Suppressor macrophage (primary cell): ENCODE results near the gene C1orf116.

Experiments used
- DNase-seq, 4 experiments: peaks; one replicate each; pipeline ENCODE4 v3.0.0-alpha.2; 2020 to 2022
- total RNA-seq, 17 experiments: gene quantifications; one replicate each; lab custom pipeline; 2026; ENCODE audit warnings: mixed read lengths in 6 of 17, inconsistent platforms in 3 of 17; lab: John Stamatoyannopoulos, UW

The C1orf116 gene
- total RNA-seq = 0 to 3.3 (median 0) reads per million in 17 experiments

GRCh38 chr1:207032528-207033017 is at the start of gene C1orf116:
Gene C1orf116 (minus strand): TSS chr1:207032756. CDS start chr1:207027598, 5,158 bp downstream.
- DNase-seq = no peak

- DNase-seq = no peak
Observed at GRCh38 chr1:207081806-207082205, 49.2 kb upstream of the C1orf116 start.

- no peak for DNase-seq
Observed at GRCh38 chr1:207081088-207081487, 48.5 kb upstream of the C1orf116 start.

GRCh38 chr1:207079706-207080241 is 47.2 kb upstream of the C1orf116 start:
- no peak for DNase-seq

GRCh38 chr1:207078578-207079132 is 46.1 kb upstream of the C1orf116 start:
- no peak for DNase-seq

GRCh38 chr1:207077470-207078377 is 45.2 kb upstream of the C1orf116 start:
- peak; percentile 84 to 89 (median 85) for DNase-seq

GRCh38 chr1:207077012-207077411 is 44.5 kb upstream of the C1orf116 start:
- no peak for DNase-seq

- DNase-seq = no peak
Observed at GRCh38 chr1:207076181-207076955, 43.8 kb upstream of the C1orf116 start.

GRCh38 chr1:207073906-207074820 is 41.6 kb upstream of the C1orf116 start:
- DNase-seq = no peak

GRCh38 chr1:207072233-207072632 is 39.7 kb upstream of the C1orf116 start:
- no peak for DNase-seq

GRCh38 chr1:207071426-207071825 is 38.9 kb upstream of the C1orf116 start:
- DNase-seq = no peak

- DNase-seq = peak in 3 of 4 experiments; percentile 7 to 20 (median 17)
Observed at GRCh38 chr1:207070811-207071210, 38.3 kb upstream of the C1orf116 start.

GRCh38 chr1:207069858-207070506 is 37.4 kb upstream of the C1orf116 start:
- no peak for DNase-seq

- peak in 3 of 4 experiments; percentile 14 to 31 (median 19) for DNase-seq
Observed at GRCh38 chr1:207069061-207069460, 36.5 kb upstream of the C1orf116 start.

- no peak for DNase-seq
Observed at GRCh38 chr1:207067665-207068064, 35.1 kb upstream of the C1orf116 start.

- DNase-seq = no peak
Observed at GRCh38 chr1:207067185-207067584, 34.6 kb upstream of the C1orf116 start.

- no peak for DNase-seq
Observed at GRCh38 chr1:207064561-207064960, 32.0 kb upstream of the C1orf116 start.

- no peak for DNase-seq
Observed at GRCh38 chr1:207063014-207063413, 30.5 kb upstream of the C1orf116 start.

- no peak for DNase-seq
Observed at GRCh38 chr1:207062058-207062457, 29.5 kb upstream of the C1orf116 start.

- no peak for DNase-seq
Observed at GRCh38 chr1:207060596-207060995, 28.0 kb upstream of the C1orf116 start.

- DNase-seq = no peak
Observed at GRCh38 chr1:207059881-207060280, 27.3 kb upstream of the C1orf116 start.
